B cell (primary cell): Measurements from ENCODE around the gene SLC25A39. TPM values are rescaled to one million over a fixed set of nuclear protein-coding genes. Genes with fewer than 3 reads are reported as not detected.

ENCODE experiments used
- ATAC-seq: fragments of 200-7000 bp; cut with Tn5 transposase; one replicate; pipeline ENCODE4 v1.10.0; 2021; ENCODE audit warnings: low read depth, mild to moderate bottlenecking, moderate number of reproducible peaks, moderate library complexity
- CTCF ChIA-PET: fragments of 350-600 bp; sonication (Branson Sonifier 250); formaldehyde crosslinking; loops from one replicate; lab custom pipeline; 2021; ENCODE audit warnings: antibody characterized with exemption, inconsistent platforms; lab: Charles Lee
- POLR2A ChIA-PET: fragments of 350-600 bp; sonication (Branson Sonifier 250); formaldehyde crosslinking; loops from one replicate; lab custom pipeline; 2021; ENCODE audit warnings: antibody characterized with exemption; lab: Charles Lee
- DNase-seq: peaks from one replicate; pipeline ENCODE4 v3.0.0; 2013
- H2AFZ ChIP-seq: 2 replicates; pipeline ENCODE4 v1.6.1; 2012; ENCODE audit warnings: mild to moderate bottlenecking, low read depth, low read length; ENCODE audit not compliant: insufficient read depth, poor library complexity, severe bottlenecking
- H3K27ac ChIP-seq, 2 donors: 1 replicate in 1 of 2; 2 replicates in 1 of 2; pipeline ENCODE4 v1.5.1; 2012 to 2013; ENCODE audit warnings: low read length in 2 of 2, mild to moderate bottlenecking in 2 of 2, moderate library complexity in 1 of 2
- H3K27me3 ChIP-seq, 4 experiments: fragments of 200-600 bp in 1 of 4; sonication (generic) in 1 of 4; replicated peaks in 1 of 4; 1 replicate in 2 of 4; 2 replicates in 2 of 4; pipeline versions ENCODE4 v1.6.1 to v1.7.0; 2013 to 2016; ENCODE audit warnings: low read length in 3 of 4, mild to moderate bottlenecking in 2 of 4, mixed read lengths in 1 of 4, moderate library complexity in 1 of 4; ENCODE audit not compliant: insufficient read depth in 4 of 4, control insufficient read depth in 3 of 4; ENCODE audit errors: control extremely low read depth in 1 of 4
- H3K36me3 ChIP-seq, 2 experiments: replicated peaks in 1 of 2; 1 replicate in 1 of 2; 2 replicates in 1 of 2; pipeline versions ENCODE4 v1.6.1 to v1.7.1; 2013; ENCODE audit warnings: low read length in 1 of 2; ENCODE audit not compliant: insufficient read depth in 2 of 2, control insufficient read depth in 1 of 2; ENCODE audit errors: control extremely low read depth in 1 of 2, extremely low read depth in 1 of 2
- H3K4me1 ChIP-seq, 2 donors: fragments of 200-600 bp in 1 of 2; sonication (generic) in 1 of 2; 1 replicate in 1 of 2; 2 replicates in 1 of 2; pipeline versions ENCODE4 v1.5.1 to v1.6.1; 2013 to 2017; ENCODE audit warnings: low read length in 2 of 2; ENCODE audit not compliant: control insufficient read depth in 2 of 2, insufficient read depth in 2 of 2
- H3K4me2 ChIP-seq: replicated peaks from 2 replicates; pipeline ENCODE3; 2012; ENCODE audit warnings: mild to moderate bottlenecking, low read depth, low read length; ENCODE audit not compliant: poor library complexity, severe bottlenecking
- H3K4me3 ChIP-seq, 5 experiments: fragments of 200-600 bp in 1 of 5; sonication (generic) in 1 of 5; 1 replicate in 3 of 5; 2 replicates in 2 of 5; pipeline versions ENCODE4 v1.5.1 to v1.7.0; 2011 to 2016; ENCODE audit warnings: low read length in 4 of 5, mild to moderate bottlenecking in 4 of 5, low read depth in 2 of 5, control low read depth in 1 of 5, moderate library complexity in 1 of 5; ENCODE audit not compliant: insufficient read depth in 1 of 5; ENCODE audit errors: control extremely low read depth in 1 of 5, extremely low read depth in 1 of 5
- H3K79me2 ChIP-seq: fragments of 200-600 bp; sonication (generic); one replicate; pipeline ENCODE4 v1.6.0; 2016; ENCODE audit warnings: low read length; ENCODE audit not compliant: control insufficient read depth, insufficient read depth
- H3K9ac ChIP-seq: fragments of 200-600 bp; sonication (generic); 2 replicates; pipeline ENCODE4 v1.6.1; 2017; ENCODE audit warnings: mild to moderate bottlenecking, low read length, moderate library complexity
- H3K9me3 ChIP-seq, 3 donors: one replicate each; pipeline versions ENCODE4 v1.6.1 to v1.7.1; 2013; ENCODE audit warnings: low read length in 2 of 3; ENCODE audit not compliant: control insufficient read depth in 2 of 3, insufficient read depth in 1 of 3; ENCODE audit errors: control extremely low read depth in 1 of 3
- H4K20me1 ChIP-seq: 2 replicates; pipeline ENCODE4 v1.6.0; 2012; ENCODE audit warnings: mild to moderate bottlenecking, low read length; ENCODE audit not compliant: insufficient read depth, control insufficient read depth, poor library complexity, severe bottlenecking
- H3K27ac Mint-ChIP-seq: one replicate; pipeline ENCODE4 v1.8.0; 2021; ENCODE audit warnings: mixed read lengths
- H3K27me3 Mint-ChIP-seq: one replicate; pipeline ENCODE4 v1.8.0; 2021; ENCODE audit warnings: mixed read lengths
- H3K4me1 Mint-ChIP-seq: one replicate; pipeline ENCODE4 v1.8.0; 2021; ENCODE audit warnings: mixed read lengths
- H3K4me3 Mint-ChIP-seq: one replicate; pipeline ENCODE4 v1.8.0; 2021; ENCODE audit warnings: mixed read lengths
- H3K9me3 Mint-ChIP-seq: one replicate; pipeline ENCODE4 v1.8.0; 2022; ENCODE audit warnings: mixed read lengths; ENCODE audit not compliant: insufficient read depth
- CTCF ChIP-seq: fragments of 200-600 bp; IDR thresholded peaks from one replicate; pipeline ENCODE4 v1.8.0; 2022; ENCODE audit warnings: antibody characterized with exemption, mild to moderate bottlenecking
- EZH2 ChIP-seq: IDR thresholded peaks from 2 replicates; pipeline ENCODE4 v1.6.1; 2012; ENCODE audit warnings: borderline replicate concordance, low read depth, mild to moderate bottlenecking, moderate library complexity, low read length; ENCODE audit not compliant: insufficient read depth, poor library complexity, severe bottlenecking
- WGBS: methylation state at CpG from one replicate; pipeline ENCODE4 v1.1.5; 2013; ENCODE audit warnings: missing lambda C conversion rate; ENCODE audit not compliant: insufficient coverage; 5-methylcytosine and 5-hydroxymethylcytosine counted together
- intact Hi-C: fragments of 100-400 bp; cut with micrococcal nuclease; formaldehyde crosslinking; loops from one replicate; pipeline ENCODE4 v1.10.0; 2022
- polyA plus RNA-seq: library from polyadenylated mRNA; depleted of rRNA; stranded (reverse); fragments of >200 nt; gene quantifications from 2 replicates; pipeline ENCODE4 v1.2.3, GENCODE V29; 2012
- total RNA-seq, 2 donors: library from RNA; stranded (reverse); fragments of 120-200 nt in 1 of 2; gene quantifications; 1 replicate in 1 of 2; 2 replicates in 1 of 2; pipeline versions ENCODE4 v1.2.3 to v1.2.4, GENCODE V29; 2013 to 2022

SLC25A39 gene
- total and polyA plus RNA-seq, 2 donors (not counting 1 experiment from before 2014, with no cell fraction given), result 88.4 to 160 TPM

- Histone ChIP-seq H3K36me3 (peaks cover 0 to 32% of the 10 kb centered on the region in 2 experiments), H3K4me1 (peaks cover 9 to 30% of the 10 kb centered on the region in 2 donors), H3K27ac (no peak overlapping the region), H3K4me2 (peak overlapping the region; percentile 99), H2AFZ (peak overlapping the region; percentile 70), H3K4me3 (peak overlapping the region; percentile 21 to 85 (median 81)), H4K20me1 (peaks cover 12% of the 10 kb centered on the region), H3K79me2 (peaks cover 11% of the 10 kb centered on the region), H3K27me3 (no peaks in the 10 kb centered on the region), H3K9me3 (no peaks in the 10 kb centered on the region), H3K9ac (peak overlapping the region; percentile 90)
- Mint-ChIP-seq H3K4me3 (peak overlapping the region; percentile 85), H3K27ac (peak overlapping the region; percentile 15), H3K4me1 (peaks cover 31% of the 10 kb centered on the region), H3K27me3 (no peaks in the 10 kb centered on the region), H3K9me3 (no peaks in the 10 kb centered on the region)
- intact Hi-C loops, result loop anchor here (1.0 to 2.0 kb wide), 8 partner anchors 15 to 253 kb away; partner anchors contain the start of genes G6PC3, GRN, HROB and RUNDC3A
- ChIA-PET POLR2A (interaction anchor here (1.3 to 1.7 kb wide), 2 partner anchors 103 to 114 kb away, joined by 5 to 17 read pairs; partner anchors contain the start of gene UBTF), CTCF (interaction anchor here (1.0 to 2.6 kb wide), 7 partner anchors 22 to 113 kb away, joined by 3 to 14 read pairs (median 3); partner anchors contain the start of gene GRN)
- no peak for DNase-seq
- TF ChIP-seq EZH2, result no peak
- TF ChIP-seq CTCF, result no peak
- WGBS, result 73% methylated on average over 21 of the region's 27 CpGs
- no peak for ATAC-seq
Measured at GRCh38 chr17:44323359-44324091, 1.1 kb downstream of the SLC25A39 start.
